GM10266 (cell line): ENCODE measurements around the gene RNGTT.
"Not testable (repeated sequence)": the region's sequence is repeated elsewhere in the genome, so short reads cannot be mapped to it uniquely, and the experiment has no call there.

ENCODE experiments used
- DNase-seq: peaks from one replicate; pipeline ENCODE4 v3.0.0; 2012; ENCODE audit errors: extremely low spot score
- TF ChIP-seq, protein P1 (sequence below): IDR thresholded peaks from 2 replicates; pipeline ENCODE4 v1.5.1; 2012; ENCODE audit warnings: mild to moderate bottlenecking, low read depth; ENCODE audit not compliant: control insufficient read depth, insufficient read depth; ENCODE audit errors: missing control alignments

RNGTT gene

DNA sequence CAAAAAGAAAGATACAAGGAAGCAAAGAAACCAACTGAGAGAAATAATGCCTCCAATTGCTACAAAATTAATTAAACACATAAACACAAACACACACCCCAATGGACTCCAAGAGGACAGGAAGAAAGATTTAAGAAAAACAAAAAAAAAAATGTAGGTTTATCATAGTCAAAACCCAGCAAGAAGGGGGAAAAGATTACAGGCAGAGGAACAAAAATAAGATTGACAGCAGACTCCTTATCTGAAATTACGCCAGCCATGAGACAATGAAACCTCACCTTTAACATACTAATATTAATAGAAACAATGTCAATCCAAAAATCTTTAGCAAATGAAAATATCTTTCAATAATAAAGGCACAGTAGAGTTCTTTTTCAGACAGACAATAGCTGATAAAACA is 155.8 kb downstream of the RNGTT start:
- TF ChIP-seq, protein P1, sequence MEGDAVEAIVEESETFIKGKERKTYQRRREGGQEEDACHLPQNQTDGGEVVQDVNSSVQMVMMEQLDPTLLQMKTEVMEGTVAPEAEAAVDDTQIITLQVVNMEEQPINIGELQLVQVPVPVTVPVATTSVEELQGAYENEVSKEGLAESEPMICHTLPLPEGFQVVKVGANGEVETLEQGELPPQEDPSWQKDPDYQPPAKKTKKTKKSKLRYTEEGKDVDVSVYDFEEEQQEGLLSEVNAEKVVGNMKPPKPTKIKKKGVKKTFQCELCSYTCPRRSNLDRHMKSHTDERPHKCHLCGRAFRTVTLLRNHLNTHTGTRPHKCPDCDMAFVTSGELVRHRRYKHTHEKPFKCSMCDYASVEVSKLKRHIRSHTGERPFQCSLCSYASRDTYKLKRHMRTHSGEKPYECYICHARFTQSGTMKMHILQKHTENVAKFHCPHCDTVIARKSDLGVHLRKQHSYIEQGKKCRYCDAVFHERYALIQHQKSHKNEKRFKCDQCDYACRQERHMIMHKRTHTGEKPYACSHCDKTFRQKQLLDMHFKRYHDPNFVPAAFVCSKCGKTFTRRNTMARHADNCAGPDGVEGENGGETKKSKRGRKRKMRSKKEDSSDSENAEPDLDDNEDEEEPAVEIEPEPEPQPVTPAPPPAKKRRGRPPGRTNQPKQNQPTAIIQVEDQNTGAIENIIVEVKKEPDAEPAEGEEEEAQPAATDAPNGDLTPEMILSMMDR, result no peak
- DNase-seq, result no peak

DNA sequence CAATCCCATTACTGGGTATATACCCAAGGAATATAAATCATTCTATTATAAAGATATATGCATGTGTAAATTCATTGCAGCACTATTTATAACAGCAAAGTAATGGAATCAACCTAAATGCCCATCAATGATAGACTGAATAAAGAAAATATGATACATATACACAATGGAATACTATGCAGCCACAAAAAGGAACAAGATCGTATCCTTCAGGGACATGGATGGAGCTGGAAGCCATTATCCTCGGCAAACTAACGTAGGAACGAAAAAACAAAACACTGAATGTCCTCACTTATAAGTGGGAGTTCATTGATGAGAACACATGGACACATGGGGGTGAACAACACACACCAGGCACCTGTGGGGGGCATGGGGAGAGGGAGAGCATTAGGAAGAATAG is 156.7 kb downstream of the RNGTT start:
- no peak for DNase-seq
- TF ChIP-seq, protein P1, result no peak

DNA sequence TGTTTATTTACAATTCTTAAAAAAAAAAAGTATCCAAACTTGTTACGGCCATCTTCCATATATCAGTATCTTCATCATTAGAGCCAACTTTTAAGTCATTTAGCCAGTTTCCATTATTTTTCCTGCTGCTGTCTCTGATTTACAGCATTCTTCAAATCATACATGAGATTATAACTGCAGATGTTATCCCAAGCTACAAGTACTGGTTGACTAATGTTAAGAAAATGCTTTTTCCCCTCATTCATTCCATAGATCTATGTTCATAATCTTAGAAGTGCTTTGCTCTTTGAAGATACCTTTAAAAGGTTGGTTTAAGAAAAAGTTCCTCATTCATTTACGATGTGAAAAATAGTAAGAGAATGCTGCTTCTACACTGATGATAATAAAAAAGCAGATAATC is 158.7 kb downstream of the RNGTT start:
- TF ChIP-seq, protein P1, result no peak
- DNase-seq, result no peak

DNA sequence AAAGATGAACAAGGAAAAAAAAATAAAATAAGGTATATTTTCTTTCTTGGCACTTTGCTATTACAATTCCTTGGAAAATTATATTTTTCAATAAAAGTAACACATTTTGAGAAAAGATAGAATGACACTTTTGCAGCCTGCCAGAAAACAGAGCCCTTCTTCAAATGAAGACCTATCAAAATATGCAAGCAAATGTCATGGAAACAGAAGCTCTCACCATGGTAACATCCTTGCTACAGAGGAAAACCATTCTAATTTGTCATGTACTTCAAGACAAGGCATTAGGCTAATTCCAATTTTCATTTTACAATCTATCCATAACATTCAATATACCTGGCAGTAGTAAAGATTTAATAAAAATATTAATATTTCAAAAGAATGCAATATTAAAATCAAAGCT is 177.9 kb downstream of the RNGTT start:
- TF ChIP-seq, protein P1, result no peak
- no peak for DNase-seq

DNA sequence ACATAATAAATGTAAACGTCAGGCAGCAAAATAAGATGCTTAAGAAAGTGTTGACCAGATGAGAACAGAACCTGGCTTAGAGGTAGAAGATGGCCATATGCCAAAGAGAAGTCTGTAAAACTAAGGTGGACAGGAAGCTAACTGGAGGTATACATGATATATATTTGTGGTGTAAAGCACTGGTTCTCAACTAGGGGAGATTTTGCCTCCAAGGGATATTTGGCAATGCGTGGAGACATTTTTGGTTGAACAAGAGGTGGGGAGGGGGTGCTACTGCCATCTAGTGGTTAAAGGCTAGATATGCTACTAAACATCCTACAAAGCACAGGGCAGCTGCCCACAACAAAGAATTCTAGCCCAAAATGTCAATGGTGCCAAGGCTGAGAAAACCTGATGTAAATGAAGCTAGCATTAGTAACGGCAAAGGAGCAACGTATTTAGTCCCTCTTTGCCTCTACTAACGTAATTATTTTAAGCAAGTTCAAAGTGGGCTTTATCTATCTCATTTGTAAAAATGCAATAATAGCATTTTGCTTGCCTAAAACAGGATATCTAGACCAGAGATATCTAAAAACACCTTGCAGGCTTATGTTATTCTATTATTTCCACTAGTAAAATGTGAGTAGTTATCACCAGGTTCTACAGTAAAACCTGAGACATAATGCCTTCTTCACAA is 182.6 kb downstream of the RNGTT start:
- TF ChIP-seq, protein P1, result peak; percentile 62

DNA sequence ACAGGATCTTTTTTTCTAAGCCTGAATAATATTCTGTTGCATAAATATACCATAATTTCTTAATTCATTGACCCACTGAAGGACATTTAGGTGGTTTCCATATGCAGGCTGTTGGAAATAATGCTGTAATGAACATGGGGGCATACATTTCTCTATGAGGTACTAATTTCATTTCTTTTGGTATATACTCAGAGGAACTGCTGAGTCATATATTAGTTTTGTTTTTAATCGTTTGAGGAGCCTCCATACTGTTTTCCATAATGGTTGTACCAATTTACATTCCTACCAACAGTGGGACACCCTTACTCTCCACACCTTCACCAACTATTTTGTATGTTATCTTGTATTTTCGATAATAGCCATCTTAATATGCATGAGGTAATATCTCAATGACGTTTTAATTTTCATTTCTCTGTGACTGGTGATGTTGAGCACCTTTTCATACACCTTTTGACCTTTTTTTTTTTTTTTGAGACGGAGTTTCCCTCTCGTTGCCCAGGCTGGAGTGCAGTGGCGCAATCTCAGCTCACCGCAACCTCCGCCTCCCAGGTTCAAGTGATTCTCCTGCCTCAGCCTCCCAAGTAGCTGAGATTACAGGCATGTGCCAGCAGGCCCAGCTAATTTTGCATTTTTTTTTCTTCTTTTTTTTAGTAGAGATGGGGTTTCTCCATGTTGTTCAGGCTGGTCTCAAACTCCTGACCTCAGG is 187.4 kb downstream of the RNGTT start:
- DNase-seq, result no peak
- TF ChIP-seq, protein P1, result no peak

More for the DNA sequence above, 182.6 kb downstream of the RNGTT start:
- DNase-seq, result no peak

DNA sequence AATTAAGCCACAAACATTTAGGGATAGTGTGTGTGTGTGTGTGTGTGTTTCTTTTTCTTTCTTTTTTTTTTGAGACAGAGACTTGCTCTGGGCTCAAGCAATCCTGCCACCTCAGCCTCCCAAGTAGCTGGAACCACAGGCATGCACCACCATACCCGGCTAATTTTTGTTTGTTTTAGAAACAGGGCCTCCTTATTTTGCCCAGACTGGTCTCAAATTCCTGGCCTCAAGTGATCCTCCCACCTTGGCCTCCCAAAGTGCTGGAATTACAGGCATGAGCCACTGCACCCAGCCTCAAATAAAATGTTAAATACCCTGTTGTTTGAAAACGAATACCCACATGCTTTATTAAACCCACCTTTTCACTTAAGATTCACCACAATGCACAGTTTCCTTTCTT is 195.3 kb downstream of the RNGTT start:
- not testable (repeated sequence) for DNase-seq
